Measurements from ENCODE around the gene LENG1.

LENG1 gene

GRCh38 chr19:54106716-54107115, 52.8 kb downstream of the LENG1 start:
- DNase-seq: no peak

GRCh38 chr19:54105796-54106195, 53.7 kb downstream of the LENG1 start:
- DNase-seq: no peak
